Upper lobe of right lung (tissue), 1 donor: ENCODE measurements around the gene CPLANE2. TPM values are rescaled to one million over a fixed set of nuclear protein-coding genes. Genes with fewer than 3 reads are reported as not detected.

ENCODE experiments used
- ATAC-seq: fragments of 200-7000 bp; cut with Tn5 transposase; one replicate; pipeline ENCODE4 v1.9.1; 2020; ENCODE audit warnings: mild to moderate bottlenecking, moderate library complexity
- DNase-seq: peaks from one replicate; pipeline ENCODE4 v3.0.0-alpha.2; 2020
- H3K27ac ChIP-seq: fragments of 200-600 bp; one replicate; pipeline ENCODE4 v1.8.0; 2022
- H3K27me3 ChIP-seq: fragments of 200-600 bp; one replicate; pipeline ENCODE4 v1.8.0; 2022; ENCODE audit warnings: mild to moderate bottlenecking
- H3K36me3 ChIP-seq: fragments of 200-600 bp; one replicate; pipeline ENCODE4 v1.8.0; 2022
- H3K4me1 ChIP-seq: fragments of 200-600 bp; one replicate; pipeline ENCODE4 v1.8.0; 2022
- H3K4me3 ChIP-seq: fragments of 200-600 bp; one replicate; pipeline ENCODE4 v1.8.0; 2022; ENCODE audit warnings: mild to moderate bottlenecking
- H3K9me3 ChIP-seq: fragments of 200-600 bp; one replicate; pipeline ENCODE4 v1.8.0; 2022
- CTCF ChIP-seq: fragments of 200-600 bp; IDR thresholded peaks from one replicate; pipeline ENCODE4 v1.8.0; 2022; ENCODE audit warnings: antibody characterized with exemption
- intact Hi-C: fragments of 100-400 bp; cut with DNase I; formaldehyde crosslinking; loops from one replicate; pipeline ENCODE4 v1.11.0; 2022
- total RNA-seq: library from RNA; stranded (reverse); fragmentation: NEBNext Ultra II Directional; extraction: Animal tissue kit (Norgen Biotek cat#: 25700); gene quantifications from one replicate; pipeline ENCODE4 v1.2.1, GENCODE V29; 2021
- donor health status: DM: no; HTN: yes; CAD: no; lungs with severe emphysema.

The CPLANE2 gene
- total RNA-seq, 1 donor from 2014 or later = 11.7 TPM

DNA sequence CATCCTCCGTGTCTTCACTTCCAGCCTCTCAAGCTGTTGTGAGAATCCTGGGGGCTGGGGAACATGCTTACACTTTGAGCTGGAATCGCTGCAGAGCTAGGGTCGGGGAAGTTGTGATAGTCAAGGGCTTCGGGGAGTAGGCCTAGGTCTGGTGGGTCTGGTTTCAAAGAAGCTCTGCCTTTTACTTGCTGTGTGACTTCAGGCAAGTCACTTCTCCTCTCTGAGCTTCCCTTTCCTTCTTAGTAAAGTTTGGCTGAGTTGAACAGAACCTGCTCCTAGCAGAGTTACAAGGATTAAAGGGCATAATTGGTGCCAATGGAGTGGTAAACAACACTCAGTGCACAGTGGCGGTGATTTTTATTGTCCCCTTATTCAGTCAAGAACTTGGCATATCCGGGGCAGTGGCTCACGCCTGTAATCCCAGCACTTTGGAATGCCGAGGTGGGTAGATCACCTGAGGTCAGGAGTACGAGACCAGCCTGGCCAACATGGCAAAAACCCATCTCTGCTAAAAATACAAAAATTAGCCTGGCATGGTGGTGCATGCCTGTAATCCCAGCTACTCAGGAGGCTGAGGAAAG is 50.2 kb downstream of the CPLANE2 start:
- Histone ChIP-seq H3K36me3 (no peaks in the 10 kb centered on the region), H3K27me3 (no peaks in the 10 kb centered on the region), H3K4me1 (peaks cover 21% of the 10 kb centered on the region), H3K9me3 (no peaks in the 10 kb centered on the region), H3K4me3 (no peak overlapping the region), H3K27ac (no peak overlapping the region)
- no peak for DNase-seq
- TF ChIP-seq CTCF = no peak
- no peak for ATAC-seq
- intact Hi-C loops = no loop called here

GRCh38 chr1:16184557-16185303 is 52.3 kb downstream of the CPLANE2 start:
- intact Hi-C loops = no loop called here
- peaks cover 35% of the 10 kb centered on the region for H3K4me1 ChIP-seq
- DNase-seq = peak; percentile 60

DNA sequence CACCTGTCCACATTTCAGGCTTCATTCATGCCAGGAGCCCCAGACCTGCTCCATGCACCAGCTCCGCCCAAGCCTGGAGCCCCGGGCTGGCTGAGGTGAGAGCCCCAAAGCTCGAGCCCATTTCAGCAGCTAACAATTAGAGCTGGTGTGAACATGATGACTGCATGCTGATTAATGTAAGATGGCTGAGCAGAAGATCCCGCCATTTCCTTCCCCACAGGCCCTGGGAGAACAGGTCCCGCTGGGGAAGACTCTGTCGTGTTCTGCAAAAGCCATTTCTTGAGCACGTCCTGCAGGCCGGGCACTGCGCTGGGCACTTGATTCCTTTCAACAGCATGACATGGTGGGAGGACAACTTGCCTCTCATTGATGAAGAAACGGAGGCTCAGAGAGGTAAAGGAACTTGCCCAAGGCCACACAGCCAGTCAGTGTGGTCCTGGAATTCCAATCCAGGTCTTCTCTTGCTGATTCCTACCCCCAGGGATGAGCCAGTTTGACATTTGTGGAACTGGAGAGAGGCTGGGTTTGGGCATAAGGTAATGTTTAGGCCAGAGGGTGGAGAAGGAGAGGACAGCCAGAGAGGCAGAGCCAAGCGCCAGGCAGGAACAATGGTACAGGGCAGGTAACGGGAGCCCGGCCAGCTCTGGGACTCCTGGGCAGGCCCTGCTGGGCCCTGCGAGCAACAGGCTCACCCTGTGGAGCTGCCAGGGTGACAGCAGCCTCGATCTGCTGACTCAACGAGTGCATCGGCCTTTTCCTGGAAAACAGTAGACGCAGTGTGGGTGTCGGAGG is 53.0 kb downstream of the CPLANE2 start:
- Histone ChIP-seq H3K9me3 (no peaks in the 10 kb centered on the region), H3K36me3 (no peaks in the 10 kb centered on the region), H3K27me3 (no peaks in the 10 kb centered on the region), H3K4me1 (peaks cover 42% of the 10 kb centered on the region), H3K4me3 (no peak overlapping the region), H3K27ac (no peak overlapping the region)
- DNase-seq (peak; percentile 65), ATAC-seq (no peak)
- intact Hi-C loops = no loop called here
- no peak for TF ChIP-seq CTCF

More at GRCh38 chr1:16184557-16185303, 52.3 kb downstream of the CPLANE2 start:
- Histone ChIP-seq H3K36me3 (no peaks in the 10 kb centered on the region), H3K9me3 (no peaks in the 10 kb centered on the region), H3K27me3 (no peaks in the 10 kb centered on the region), H3K27ac (no peak overlapping the region), H3K4me3 (no peak overlapping the region)
- no peak for ATAC-seq
- TF ChIP-seq CTCF = no peak

DNA sequence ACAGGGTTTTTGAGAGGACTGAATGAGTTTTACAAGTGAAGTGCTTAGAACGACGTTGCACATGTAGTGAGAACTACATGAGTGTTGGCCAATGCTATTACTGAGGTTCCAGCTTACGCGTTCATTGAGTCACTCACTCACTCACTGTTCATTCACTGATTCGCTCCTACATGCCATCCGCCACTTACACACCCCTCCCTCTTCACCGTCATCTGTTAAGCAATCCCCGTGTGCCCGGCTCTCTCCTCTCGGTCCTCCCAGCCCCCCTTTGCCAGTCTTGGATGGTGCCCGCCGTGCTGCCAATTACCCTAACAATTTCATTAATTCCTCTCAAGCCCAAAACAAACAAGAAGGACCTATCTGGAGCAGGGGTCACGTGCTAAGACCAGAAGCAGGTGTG is 53.8 kb downstream of the CPLANE2 start:
- Histone ChIP-seq H3K27me3 (no peaks in the 10 kb centered on the region), H3K4me3 (no peak overlapping the region), H3K9me3 (no peaks in the 10 kb centered on the region), H3K4me1 (peaks cover 42% of the 10 kb centered on the region), H3K27ac (no peak overlapping the region), H3K36me3 (no peaks in the 10 kb centered on the region)
- TF ChIP-seq CTCF = no peak
- ATAC-seq (peak; percentile 75), DNase-seq (peak; percentile 90)
- intact Hi-C loops = no loop called here

GRCh38 chr1:16181887-16182719 is 54.9 kb downstream of the CPLANE2 start:
- H3K27ac ChIP-seq = peak overlapping the region; percentile 85
- ATAC-seq (peak; percentile 86), DNase-seq (peak; percentile 90)
- no peak overlapping the region for H3K4me3 ChIP-seq
- peaks cover 45% of the 10 kb centered on the region for H3K4me1 ChIP-seq
- H3K36me3 ChIP-seq = no peaks in the 10 kb centered on the region
- H3K9me3 ChIP-seq = no peaks in the 10 kb centered on the region
- no peak for TF ChIP-seq CTCF
- intact Hi-C loops = no loop called here
- H3K27me3 ChIP-seq = no peaks in the 10 kb centered on the region
